IMR-90 (cell line): ENCODE measurements around the gene CCDC70. TPM values are rescaled to one million over a fixed set of nuclear protein-coding genes. Genes with fewer than 3 reads are reported as not detected.

Source experiments
- ATAC-seq: fragments of 200-7000 bp; cut with Tn5 transposase; 2 replicates; pipeline ENCODE4 v1.9.1; 2020; ENCODE audit warnings: low read depth, mild to moderate bottlenecking, moderate library complexity
- BruUV-seq: library from RNA; stranded (reverse); fragments of 400-500 nt; replicated peaks from 2 replicates; lab custom pipeline; 2021; lab: Mats Ljungman, UMichigan
- CTCF ChIA-PET: fragments of 300-600 bp; formaldehyde crosslinking; extraction: SDS; loops from one replicate; lab custom pipeline; 2021; ENCODE audit warnings: antibody characterized with exemption; lab: Yijun Ruan, JAX
- POLR2A ChIA-PET: fragments of 300-600 bp; sonication (Branson Sonifier 250); formaldehyde crosslinking; loops from one replicate; lab custom pipeline; 2022; ENCODE audit warnings: antibody characterized with exemption; ENCODE audit not compliant: unreplicated experiment; lab: Charles Lee
- DNase-seq: peaks from one replicate; pipeline ENCODE4 v3.0.0; 2013
- H2AFZ ChIP-seq: replicated peaks from 2 replicates; pipeline ENCODE3; 2013; ENCODE audit warnings: low read length, mild to moderate bottlenecking; ENCODE audit not compliant: poor library complexity
- H2AK5ac ChIP-seq: 2 replicates; pipeline ENCODE4 v1.6.1; 2013; ENCODE audit warnings: low read depth, low read length, inconsistent platforms
- H2AK9ac ChIP-seq: replicated peaks from 2 replicates; pipeline ENCODE3; 2013; ENCODE audit warnings: mild to moderate bottlenecking, low read depth, low read length, moderate library complexity; ENCODE audit not compliant: poor library complexity
- H2BK120ac ChIP-seq: 2 replicates; pipeline ENCODE4 v1.6.1; 2013; ENCODE audit warnings: low read depth, low read length, inconsistent platforms
- H2BK15ac ChIP-seq: 3 replicates; pipeline ENCODE4 v1.6.1; 2013; ENCODE audit warnings: low read depth, low read length, inconsistent platforms
- H2BK20ac ChIP-seq: 2 replicates; pipeline ENCODE4 v1.6.1; 2013; ENCODE audit warnings: low read depth, mild to moderate bottlenecking, inconsistent platforms, low read length, moderate library complexity
- H2BK5ac ChIP-seq: 2 replicates; pipeline ENCODE4 v1.6.1; 2013; ENCODE audit warnings: mild to moderate bottlenecking, low read depth, low read length, inconsistent platforms; ENCODE audit not compliant: poor library complexity, severe bottlenecking
- H3K14ac ChIP-seq: replicated peaks from 2 replicates; pipeline ENCODE4 v1.6.1; 2013; ENCODE audit warnings: low read depth, low read length, inconsistent platforms
- H3K18ac ChIP-seq: 2 replicates; pipeline ENCODE4 v1.6.1; 2013; ENCODE audit warnings: low read depth, low read length, control low read depth
- H3K23ac ChIP-seq: 2 replicates; pipeline ENCODE4 v1.6.1; 2013; ENCODE audit warnings: low read depth, low read length, inconsistent platforms
- H3K27ac ChIP-seq: 2 replicates; pipeline ENCODE4 v1.5.1; 2013; ENCODE audit warnings: mild to moderate bottlenecking, control low read depth, low read length; ENCODE audit not compliant: insufficient read depth
- H3K27me3 ChIP-seq: 2 replicates; pipeline ENCODE4 v1.6.1; 2013; ENCODE audit warnings: low read length; ENCODE audit not compliant: control insufficient read depth, insufficient read depth
- H3K36me3 ChIP-seq: 2 replicates; pipeline ENCODE4 v1.6.1; 2013; ENCODE audit warnings: low read length, mixed read lengths; ENCODE audit not compliant: control insufficient read depth, insufficient read depth
- H3K4ac ChIP-seq: 2 replicates; pipeline ENCODE4 v1.6.1; 2013; ENCODE audit warnings: low read depth, low read length, inconsistent platforms
- H3K4me1 ChIP-seq: 2 replicates; pipeline ENCODE4 v1.6.1; 2013; ENCODE audit warnings: low read length, mixed read lengths; ENCODE audit not compliant: control insufficient read depth, insufficient read depth
- H3K4me2 ChIP-seq: 2 replicates; pipeline ENCODE4 v1.6.1; 2013; ENCODE audit warnings: low read depth, mild to moderate bottlenecking, control low read depth, low read length, moderate library complexity
- H3K4me3 ChIP-seq: 2 replicates; pipeline ENCODE4 v1.5.1; 2013; ENCODE audit warnings: low read depth, mild to moderate bottlenecking, control low read depth, low read length, moderate library complexity; ENCODE audit not compliant: insufficient read depth
- H3K56ac ChIP-seq: 2 replicates; pipeline ENCODE4 v1.6.1; 2013; ENCODE audit warnings: low read length, inconsistent platforms; ENCODE audit not compliant: insufficient read depth; ENCODE audit errors: extremely low read depth
- H3K79me1 ChIP-seq, 2 experiments: 2 replicates each; pipeline ENCODE4 v1.6.1; 2013; ENCODE audit warnings: low read length in 2 of 2, inconsistent platforms in 1 of 2, low read depth in 1 of 2
- H3K9ac ChIP-seq: 2 replicates; pipeline ENCODE4 v1.6.1; 2013; ENCODE audit warnings: low read depth, low read length, control low read depth
- H3K9me1 ChIP-seq: 2 replicates; pipeline ENCODE4 v1.6.1; 2013; ENCODE audit warnings: low read length, inconsistent platforms; ENCODE audit not compliant: insufficient read depth
- H3K9me3 ChIP-seq: 2 replicates; pipeline ENCODE4 v1.6.1; 2013; ENCODE audit warnings: low read length; ENCODE audit not compliant: control insufficient read depth, insufficient read depth
- H4K20me1 ChIP-seq: 2 replicates; pipeline ENCODE4 v1.6.1; 2013; ENCODE audit warnings: low read length, inconsistent platforms; ENCODE audit not compliant: insufficient read depth
- H4K5ac ChIP-seq: 2 replicates; pipeline ENCODE4 v1.6.1; 2013; ENCODE audit warnings: mild to moderate bottlenecking, low read depth, low read length, control low read depth
- H4K8ac ChIP-seq, 2 experiments: 2 replicates each; pipeline ENCODE4 v1.6.1; 2013; ENCODE audit warnings: low read depth in 2 of 2, low read length in 2 of 2, control low read depth in 1 of 2, inconsistent platforms in 1 of 2
- H4K91ac ChIP-seq: 2 replicates; pipeline ENCODE4 v1.6.1; 2013; ENCODE audit warnings: low read depth, low read length, inconsistent platforms; ENCODE audit not compliant: insufficient read depth
- CEBPB ChIP-seq: IDR thresholded peaks from 2 replicates; pipeline ENCODE4 v1.6.1; 2012; ENCODE audit warnings: low read depth, low read length, improper control_type of control experiment
- CHD1 ChIP-seq: IDR thresholded peaks from 2 replicates; pipeline ENCODE4 v1.6.1; 2012; ENCODE audit warnings: low read depth, low read length, improper control_type of control experiment
- CTCF ChIP-seq: conservative IDR thresholded peaks from 2 replicates; pipeline ENCODE4 v1.5.1; 2012; ENCODE audit warnings: mild to moderate bottlenecking, low read depth, low read length, improper control_type of control experiment
- ELK1 ChIP-seq: fragments of 150-350 bp; IDR thresholded peaks from 2 replicates; pipeline ENCODE4 v1.6.1; 2016; ENCODE audit warnings: low read depth, mild to moderate bottlenecking, low read length, moderate library complexity, borderline replicate concordance
- MAFK ChIP-seq: IDR thresholded peaks from 2 replicates; pipeline ENCODE4 v1.6.1; 2012; ENCODE audit warnings: low read depth, low read length, improper control_type of control experiment
- RCOR1 ChIP-seq: IDR thresholded peaks from 2 replicates; pipeline ENCODE4 v1.6.1; 2012; ENCODE audit warnings: mild to moderate bottlenecking, low read length, improper control_type of control experiment; ENCODE audit not compliant: insufficient replicate concordance
- SMC3 ChIP-seq: fragments of 150-350 bp; IDR thresholded peaks from 2 replicates; pipeline ENCODE4 v1.6.1; 2016; ENCODE audit warnings: low read depth, mild to moderate bottlenecking, antibody characterized with exemption, low read length, moderate library complexity
- WGBS, 2 experiments: methylation state at CpG; one replicate each; pipeline versions ENCODE4 v1.1.5 to v1.1.7; 2013; ENCODE audit warnings: missing lambda C conversion rate in 2 of 2; ENCODE audit not compliant: insufficient read length in 1 of 2; ENCODE audit errors: extremely low coverage in 2 of 2; 5-methylcytosine and 5-hydroxymethylcytosine counted together
- dilution Hi-C: fragments of 300-500 bp; cut with HindIII; formaldehyde crosslinking; loops from one replicate; pipeline ENCODE4 v1.14.3; 2018; ENCODE audit warnings: low sequenced_read_pairs; ENCODE audit not compliant: unreplicated experiment
- in situ Hi-C: fragments of 300-500 bp; cut with MboI; formaldehyde crosslinking; loops from 3 replicates; pipeline ENCODE4 v1.14.3; 2019; ENCODE audit warnings: low sequenced_read_pairs, inconsistent platforms, mixed read lengths
- intact Hi-C: fragments of 100-400 bp; cut with micrococcal nuclease; formaldehyde crosslinking; loops from 2 replicates; pipeline ENCODE4 v1.10.0; 2022
- polyA plus RNA-seq, 3 experiments: library from polyadenylated mRNA; depleted of rRNA; stranded (reverse); fragments of >200 nt; gene quantifications; 2 replicates each; pipeline ENCODE4 v1.2.3, GENCODE V29; 2012; ENCODE audit warnings: low replicate concordance in 1 of 3
- total RNA-seq: library from RNA; depleted of rRNA; stranded (reverse); fragments of >200 nt; gene quantifications from 2 replicates; pipeline ENCODE4 v1.2.3, GENCODE V29; 2012
- TF ChIP-seq, protein P1 (sequence below): fragments of 150-350 bp; IDR thresholded peaks from 2 replicates; pipeline ENCODE4 v1.6.1; 2017; ENCODE audit warnings: mild to moderate bottlenecking, antibody characterized with exemption, low read length, low read depth

CCDC70 gene
- total and polyA plus RNA-seq, 2 of the 4 experiments (the other 2 are of a cell fraction) = not detected

GRCh38 chr13:51862957-51863356, 1.2 kb downstream of the CCDC70 start:
- H3K4me1 ChIP-seq = no peaks in the 10 kb centered on the region
- peaks cover 13% of the 10 kb centered on the region for H3K27me3 ChIP-seq
- ChIA-PET CTCF (interaction anchor here (0.9 kb wide), 1 partner anchor 10 kb away, joined by 4 read pairs; no protein-coding TSS in a partner anchor), POLR2A (no interaction called here)
- no peak for DNase-seq
- no peak overlapping the region for H4K8ac ChIP-seq
- intact Hi-C loops (no loop called here), dilution Hi-C loops (no loop called here), in situ Hi-C loops (no loop called here)
- H2BK15ac ChIP-seq = no peak overlapping the region
- 53% methylated on average over 3 of the region's 7 CpGs; no CpG with 5 or more reads in 1 of the 2 experiments for WGBS, 2 experiments
- H3K9ac ChIP-seq = no peak overlapping the region
- BruUV-seq = no TSS peak
- H3K9me3 ChIP-seq = no peaks in the 10 kb centered on the region
- H3K4me3 ChIP-seq = no peak overlapping the region
- no peak overlapping the region for H2BK5ac ChIP-seq
- no peak overlapping the region for H3K18ac ChIP-seq
- H3K9me1 ChIP-seq = no peaks in the 10 kb centered on the region
- no peak overlapping the region for H3K4me2 ChIP-seq
- no peak for ATAC-seq
- no peak overlapping the region for H3K23ac ChIP-seq
- H2BK120ac ChIP-seq = no peak overlapping the region
- H3K56ac ChIP-seq = no peak overlapping the region
- H2AK9ac ChIP-seq = no peak overlapping the region
- no peaks in the 10 kb centered on the region for H4K20me1 ChIP-seq
- H3K27ac ChIP-seq = no peak overlapping the region
- H3K36me3 ChIP-seq = no peaks in the 10 kb centered on the region
- H4K91ac ChIP-seq = no peak overlapping the region
- no peak overlapping the region for H2AFZ ChIP-seq
- H3K14ac ChIP-seq = no peak overlapping the region
- no peak overlapping the region for H3K4ac ChIP-seq
- H2BK20ac ChIP-seq = no peak overlapping the region
- no peak overlapping the region for H2AK5ac ChIP-seq
- H4K5ac ChIP-seq = no peak overlapping the region
- no peak for TF ChIP-seq SMC3
- TF ChIP-seq CTCF = no peak
- TF ChIP-seq CHD1 = no peak
- TF ChIP-seq MAFK = no peak
- no peak for TF ChIP-seq RCOR1
- no peak for TF ChIP-seq ELK1
- TF ChIP-seq, protein P1, sequence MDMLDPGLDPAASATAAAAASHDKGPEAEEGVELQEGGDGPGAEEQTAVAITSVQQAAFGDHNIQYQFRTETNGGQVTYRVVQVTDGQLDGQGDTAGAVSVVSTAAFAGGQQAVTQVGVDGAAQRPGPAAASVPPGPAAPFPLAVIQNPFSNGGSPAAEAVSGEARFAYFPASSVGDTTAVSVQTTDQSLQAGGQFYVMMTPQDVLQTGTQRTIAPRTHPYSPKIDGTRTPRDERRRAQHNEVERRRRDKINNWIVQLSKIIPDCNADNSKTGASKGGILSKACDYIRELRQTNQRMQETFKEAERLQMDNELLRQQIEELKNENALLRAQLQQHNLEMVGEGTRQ = no peak
- no peak for TF ChIP-seq CEBPB
- no peaks in the 10 kb centered on the region for H3K79me1 ChIP-seq
